ENCODE results near the gene TBC1D22A.
A peak's percentile ranks its signal among the peaks of the same experiment; 100 is the strongest.
"Not testable (repeated sequence)": the region's sequence is repeated elsewhere in the genome, so short reads cannot be mapped to it uniquely, and the experiment has no call there.

The TBC1D22A gene

GRCh38 chr22:47110817-47111443 is 348.5 kb downstream of the TBC1D22A start:
- intact Hi-C loops (cut with DNase I), result no loop called here
- peak in 1 of 42 donors; percentile 6 for DNase-seq

- intact Hi-C loops (cut with DNase I), result no loop called here
Observed at GRCh38 chr22:47111626-47112581, 349.5 kb downstream of the TBC1D22A start.

GRCh38 chr22:47112582-47112965 is 350.1 kb downstream of the TBC1D22A start:
- intact Hi-C loops (cut with DNase I), result no loop called here
- no peak for DNase-seq

More at GRCh38 chr22:47111626-47112581, 349.5 kb downstream of the TBC1D22A start:
- peak in 2 of 42 donors; percentile 14 to 26 for DNase-seq

GRCh38 chr22:47112994-47113852 is 350.8 kb downstream of the TBC1D22A start:
- intact Hi-C loops (cut with DNase I), result no loop called here
- DNase-seq, result peak in 2 of 42 donors; percentile 8 to 21

- intact Hi-C loops (cut with DNase I), result no loop called here
- DNase-seq, result peak in 2 of 42 donors; percentile 5 to 8
Observed at GRCh38 chr22:47113853-47114415, 351.5 kb downstream of the TBC1D22A start.

- peak in 1 of 42 donors; percentile 8 for DNase-seq
- intact Hi-C loops (cut with DNase I), result no loop called here
Observed at GRCh38 chr22:47114813-47115517, 352.5 kb downstream of the TBC1D22A start.

- DNase-seq, result no peak
- intact Hi-C loops (cut with DNase I), result no loop called here
Observed at GRCh38 chr22:47115518-47115890, 353.1 kb downstream of the TBC1D22A start.

- DNase-seq, result peak in 1 of 42 donors; percentile 5
- intact Hi-C loops (cut with DNase I), result no loop called here
Observed at GRCh38 chr22:47115921-47116320, 353.5 kb downstream of the TBC1D22A start.

GRCh38 chr22:47116426-47117341 is 354.2 kb downstream of the TBC1D22A start:
- peak in 4 of 42 donors; percentile 5 to 27 (median 6) for DNase-seq
- intact Hi-C loops (cut with DNase I), result no loop called here

GRCh38 chr22:47117442-47117841 is 355.0 kb downstream of the TBC1D22A start:
- peak in 1 of 42 donors; percentile 14 for DNase-seq
- intact Hi-C loops (cut with DNase I), result not testable (repeated sequence)

- intact Hi-C loops (cut with DNase I), result no loop called here
- no peak for DNase-seq
Observed at GRCh38 chr22:47119181-47119580, 356.7 kb downstream of the TBC1D22A start.

GRCh38 chr22:47120399-47120798 is 357.9 kb downstream of the TBC1D22A start:
- intact Hi-C loops (cut with DNase I), result no loop called here
- DNase-seq, result no peak

GRCh38 chr22:47121791-47122190 is 359.3 kb downstream of the TBC1D22A start:
- DNase-seq, result no peak
- intact Hi-C loops (cut with DNase I), result no loop called here

- intact Hi-C loops (cut with DNase I), result no loop called here
Observed at GRCh38 chr22:47122441-47123000, 360.1 kb downstream of the TBC1D22A start.

GRCh38 chr22:47123006-47123826 is 360.8 kb downstream of the TBC1D22A start:
- intact Hi-C loops (cut with DNase I), result no loop called here
- no peak for DNase-seq

More at GRCh38 chr22:47122441-47123000, 360.1 kb downstream of the TBC1D22A start:
- DNase-seq, result no peak

- no peak for DNase-seq
- intact Hi-C loops (cut with DNase I), result no loop called here
Observed at GRCh38 chr22:47123827-47124442, 361.5 kb downstream of the TBC1D22A start.

All from head of caudate nucleus (tissue), 42 donors.